ENCODE data around the gene USP54. TPM values are rescaled to one million over a fixed set of nuclear protein-coding genes. Genes with fewer than 3 reads are reported as not detected.

The USP54 gene
- total RNA-seq, 2 donors from 2014 or later: 53.0 to 79.6 TPM

- TF ChIP-seq POLR2A (IDR thresholded peaks at IDR 0.05) (no peak), CTCF (IDR thresholded peaks at IDR 0.05) (no peak), POLR2AphosphoS5 (IDR thresholded peaks at IDR 0.05) (no peak)
- H3K27me3 ChIP-seq (replicated peaks; ENCODE audit: insufficient read depth): no peaks in the 10 kb centered on the region
- no peak overlapping the region for H3K27ac ChIP-seq
- peaks cover 0 to 4% of the 10 kb centered on the region in 2 donors for H3K36me3 ChIP-seq
- DNase-seq (ENCODE audit: low spot score): no peak
- no peaks in the 10 kb centered on the region for H3K4me1 ChIP-seq (replicated peaks)
- no peak overlapping the region for H3K4me3 ChIP-seq
- WGBS: 88% methylated on average over 2 of the region's 2 CpGs
- no peaks in the 10 kb centered on the region for H3K9me3 ChIP-seq
- intact Hi-C loops (cut with DNase I): no loop called here
Observed at GRCh38 chr10:73467206-73467605, 123.9 kb downstream of the USP54 start.

GRCh38 chr10:73465978-73466726, 125.0 kb downstream of the USP54 start:
- no peak for TF ChIP-seq POLR2A (IDR thresholded peaks at IDR 0.05)
- no peak for TF ChIP-seq POLR2AphosphoS5 (IDR thresholded peaks at IDR 0.05)
- no peak for TF ChIP-seq CTCF (IDR thresholded peaks at IDR 0.05)
- Histone ChIP-seq H3K27me3 (replicated peaks; ENCODE audit: insufficient read depth) (no peaks in the 10 kb centered on the region), H3K27ac (no peak overlapping the region), H3K4me1 (replicated peaks) (no peaks in the 10 kb centered on the region), H3K36me3 (peaks cover 0 to 4% of the 10 kb centered on the region in 2 donors), H3K9me3 (no peaks in the 10 kb centered on the region), H3K4me3 (no peak overlapping the region)
- WGBS: 89% methylated on average over 2 of the region's 2 CpGs
- intact Hi-C loops (cut with DNase I): no loop called here
- no peak for DNase-seq (ENCODE audit: low spot score)

- no peak for TF ChIP-seq CTCF (IDR thresholded peaks at IDR 0.05)
- TF ChIP-seq POLR2A (IDR thresholded peaks at IDR 0.05): no peak
- no peak for TF ChIP-seq POLR2AphosphoS5 (IDR thresholded peaks at IDR 0.05)
- H3K36me3 ChIP-seq: peaks cover 0 to 4% of the 10 kb centered on the region in 2 donors
- H3K9me3 ChIP-seq: no peaks in the 10 kb centered on the region
- H3K4me3 ChIP-seq: no peak overlapping the region
- WGBS: 95% methylated on average over 4 of the region's 4 CpGs
- no peak overlapping the region for H3K27ac ChIP-seq
- no peaks in the 10 kb centered on the region for H3K27me3 ChIP-seq (replicated peaks; ENCODE audit: insufficient read depth)
- no peaks in the 10 kb centered on the region for H3K4me1 ChIP-seq (replicated peaks)
- DNase-seq (ENCODE audit: low spot score): no peak
- intact Hi-C loops (cut with DNase I): no loop called here
Observed at GRCh38 chr10:73460897-73461296, 130.2 kb downstream of the USP54 start.

GRCh38 chr10:73459683-73460314, 131.3 kb downstream of the USP54 start:
- no peaks in the 10 kb centered on the region for H3K4me1 ChIP-seq (replicated peaks)
- H3K4me3 ChIP-seq: no peak overlapping the region
- intact Hi-C loops (cut with DNase I): no loop called here
- H3K36me3 ChIP-seq: no peaks in the 10 kb centered on the region
- H3K27me3 ChIP-seq (replicated peaks; ENCODE audit: insufficient read depth): no peaks in the 10 kb centered on the region
- H3K9me3 ChIP-seq: no peaks in the 10 kb centered on the region
- no peak overlapping the region for H3K27ac ChIP-seq
- TF ChIP-seq POLR2A (IDR thresholded peaks at IDR 0.05) (no peak), POLR2AphosphoS5 (IDR thresholded peaks at IDR 0.05) (no peak), CTCF (IDR thresholded peaks at IDR 0.05) (no peak)
- WGBS: 86% methylated on average over 6 of the region's 6 CpGs
- no peak for DNase-seq (ENCODE audit: low spot score)

All from prostate gland (tissue), 2 donors.